GM12865 (cell line): ENCODE data around the gene ADIRF.

Experiments
- DNase-seq: peaks from one replicate; pipeline ENCODE4 v3.0.0; 2010; ENCODE audit warnings: low read depth
- H3K4me3 ChIP-seq: 2 replicates; pipeline ENCODE4 v1.5.1; 2011; ENCODE audit warnings: mild to moderate bottlenecking, low read depth, low read length, control low read depth
- CTCF ChIP-seq: IDR thresholded peaks from 2 replicates; pipeline ENCODE4 v1.5.1; 2011; ENCODE audit warnings: low read length, control low read depth, low read depth, inconsistent platforms; ENCODE audit not compliant: insufficient read depth; ENCODE audit errors: missing control alignments

ADIRF gene

DNA sequence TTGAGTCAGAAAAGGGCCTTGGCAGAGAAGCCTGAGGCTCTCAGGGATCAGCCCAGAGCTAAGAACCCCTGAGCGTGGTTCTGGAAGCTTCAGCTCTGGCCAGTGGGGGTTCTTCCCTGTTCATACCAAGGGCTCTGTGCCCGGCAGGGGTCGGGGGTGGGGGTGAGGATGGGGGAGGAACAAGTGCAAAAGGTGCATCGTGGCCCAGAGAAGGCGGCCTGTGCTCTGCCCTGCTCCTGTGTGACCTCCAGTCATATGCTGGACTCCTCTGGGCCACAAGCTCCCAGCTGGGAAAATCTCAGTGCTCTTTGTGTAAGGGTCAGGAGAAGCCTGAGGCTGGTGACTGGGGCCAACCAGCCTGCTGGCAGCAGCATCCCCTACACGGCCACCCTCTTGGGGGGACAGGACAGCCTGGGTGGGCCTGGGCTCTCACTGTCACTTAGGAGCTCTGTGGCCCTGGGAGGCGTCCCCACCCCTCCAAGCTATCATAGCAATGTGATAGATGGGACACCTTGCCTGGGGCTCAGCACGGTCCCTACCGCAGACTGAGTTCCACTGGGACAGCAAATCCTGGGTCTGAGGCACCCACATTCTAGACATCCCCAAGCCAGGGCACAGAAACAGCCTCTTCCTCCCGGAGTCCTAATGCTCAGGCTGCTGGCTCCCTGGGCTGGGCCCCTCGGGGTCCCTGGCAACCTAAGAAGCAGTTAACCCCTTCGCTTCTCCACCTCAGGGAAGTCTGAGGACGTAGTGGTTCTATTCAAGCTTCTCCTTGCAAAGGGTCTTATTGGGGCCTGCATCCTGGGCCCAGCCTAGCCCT lies 13.4 kb upstream of the ADIRF start:
- no peak for TF ChIP-seq CTCF
- DNase-seq: no peak
- no peak overlapping the region for H3K4me3 ChIP-seq

DNA sequence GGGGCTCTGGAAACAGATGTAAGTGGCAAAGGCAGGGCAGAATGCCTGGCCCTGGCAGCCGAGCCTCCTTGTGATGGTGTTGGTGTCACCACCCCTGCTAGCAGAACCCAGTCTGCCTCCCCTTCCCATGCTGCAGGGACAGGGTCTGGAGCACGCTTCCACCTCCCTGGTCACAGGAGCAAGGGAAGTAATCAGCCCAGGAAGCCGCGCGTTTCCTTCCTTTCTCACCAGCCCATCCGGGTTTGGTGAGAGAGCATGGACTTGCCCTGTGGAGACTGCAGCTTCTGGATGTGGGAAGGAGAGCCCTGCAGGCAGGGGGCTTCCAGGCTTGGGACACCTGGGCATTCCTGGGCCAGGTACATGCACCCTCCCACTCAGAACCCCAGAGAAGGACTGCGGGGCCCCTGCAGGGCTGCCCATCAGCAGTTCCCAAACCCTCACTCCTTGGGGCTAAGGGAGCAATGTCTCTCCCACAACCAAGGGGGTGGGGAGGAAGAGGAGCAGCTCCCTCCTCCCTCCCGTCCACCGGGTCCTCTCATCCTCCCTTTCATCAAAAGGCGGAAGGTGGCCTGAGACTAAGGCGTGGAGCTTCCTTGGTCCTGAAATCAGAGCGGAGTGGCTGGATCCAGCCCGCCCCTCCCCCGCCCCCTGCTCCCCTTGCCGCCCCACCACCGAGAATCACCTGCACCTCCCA lies 12.6 kb upstream of the ADIRF start:
- no peak for TF ChIP-seq CTCF
- H3K4me3 ChIP-seq: no peak overlapping the region
- no peak for DNase-seq

DNA sequence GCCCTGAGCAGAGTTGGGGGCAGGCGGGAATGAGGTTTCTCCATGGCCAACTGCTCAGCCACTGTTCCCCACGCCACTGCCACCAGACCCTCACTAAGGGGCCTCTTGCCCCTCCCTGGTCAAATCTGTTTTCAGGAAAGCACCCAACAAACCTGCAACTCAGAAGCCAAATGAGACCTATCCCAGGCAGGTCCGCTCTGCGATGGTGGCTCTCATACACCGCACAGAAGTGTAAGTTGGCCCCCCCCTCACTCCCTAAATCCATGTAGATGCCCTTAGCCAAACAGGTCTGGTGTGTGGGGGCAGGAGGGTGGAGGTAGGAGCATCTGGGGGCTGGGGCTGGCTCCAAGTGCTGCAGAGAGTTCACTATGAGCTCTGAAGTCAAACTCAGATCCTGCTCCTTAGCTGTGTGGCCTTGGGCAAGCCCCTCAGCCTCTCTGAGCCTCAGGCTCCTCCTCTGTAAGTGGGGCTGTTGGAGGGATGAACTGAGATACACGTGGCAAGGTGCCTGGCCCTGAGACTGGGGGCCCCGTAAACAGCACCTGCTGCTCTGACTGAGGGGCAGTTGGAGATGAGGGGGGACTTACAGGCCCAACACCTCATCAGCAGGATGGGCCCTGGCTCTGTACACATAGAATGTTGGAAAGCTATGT lies 12.0 kb upstream of the ADIRF start:
- no peak for TF ChIP-seq CTCF
- DNase-seq: no peak
- H3K4me3 ChIP-seq: no peak overlapping the region

- TF ChIP-seq CTCF: no peak
- DNase-seq: no peak
These were observed 11.3 kb upstream of the ADIRF start for GRCh38 chr10:86956848-86957448.

GRCh38 chr10:86957471-86958115 lies 10.7 kb upstream of the ADIRF start, which contains the start of gene MMRN2:
Gene MMRN2 (minus strand): TSS chr10:86957615. CDS start chr10:86957541, 74 bp downstream.
- TF ChIP-seq CTCF: no peak
- no peak within 1 kb of the TSS for H3K4me3 ChIP-seq
- DNase-seq: no peak

More at GRCh38 chr10:86956848-86957448, 11.3 kb upstream of the ADIRF start:
- no peak overlapping the region for H3K4me3 ChIP-seq
